GM19328 (cell line): Measurements from ENCODE around the gene RPS6KA5.
"Not testable (repeated sequence)": the region's sequence is repeated elsewhere in the genome, so short reads cannot be mapped to it uniquely, and the experiment has no call there.

Experiments used
- ATAC-seq: cut with Tn5 transposase; IDR thresholded peaks from one replicate; pipeline ENCODE4 v1.9.1; 2021; ENCODE audit warnings: mild to moderate bottlenecking, moderate library complexity; ENCODE audit not compliant: unreplicated experiment

RPS6KA5 gene

DNA sequence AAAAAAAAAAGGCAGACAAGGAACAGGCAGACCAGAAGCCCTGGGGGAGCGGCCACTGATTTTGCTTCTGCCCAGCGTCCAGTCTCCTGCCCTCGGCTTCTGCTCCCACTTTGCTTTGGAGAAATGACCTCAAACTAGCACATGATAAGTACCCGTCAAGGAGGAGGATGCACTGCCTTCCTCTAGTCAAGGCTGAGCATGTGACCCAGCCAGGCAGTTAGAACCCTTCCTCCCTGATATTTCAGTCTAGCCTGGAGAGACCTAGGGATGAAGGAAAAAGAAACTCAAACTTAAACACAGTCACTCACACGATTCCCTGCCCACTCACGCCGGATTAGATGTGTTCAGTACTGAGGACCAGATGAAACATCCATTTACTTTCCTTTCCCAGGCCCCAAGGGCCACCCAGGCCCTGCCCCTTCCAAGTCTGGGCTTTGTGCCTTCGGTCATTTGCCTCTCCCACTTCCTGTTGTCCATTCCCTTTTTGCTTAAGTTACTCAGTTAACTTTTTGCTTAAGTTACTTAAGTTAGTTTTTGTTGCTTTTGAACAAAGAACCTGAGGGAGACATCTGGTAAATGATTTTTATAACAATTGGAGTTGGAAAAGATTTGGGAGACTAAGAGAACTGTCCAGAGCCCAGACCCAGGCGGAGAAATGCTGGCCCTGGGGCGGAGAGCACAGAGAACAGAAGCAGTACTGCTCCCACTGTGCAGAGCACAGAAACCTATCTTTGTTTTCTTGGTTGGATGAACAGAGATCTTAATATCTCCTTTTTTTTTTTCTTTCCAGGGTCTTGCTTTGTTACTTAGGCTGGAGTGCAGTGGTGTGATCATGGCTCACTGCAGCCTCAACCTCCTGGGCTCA lies 221.2 kb downstream of the RPS6KA5 start:
- no peak for ATAC-seq

DNA sequence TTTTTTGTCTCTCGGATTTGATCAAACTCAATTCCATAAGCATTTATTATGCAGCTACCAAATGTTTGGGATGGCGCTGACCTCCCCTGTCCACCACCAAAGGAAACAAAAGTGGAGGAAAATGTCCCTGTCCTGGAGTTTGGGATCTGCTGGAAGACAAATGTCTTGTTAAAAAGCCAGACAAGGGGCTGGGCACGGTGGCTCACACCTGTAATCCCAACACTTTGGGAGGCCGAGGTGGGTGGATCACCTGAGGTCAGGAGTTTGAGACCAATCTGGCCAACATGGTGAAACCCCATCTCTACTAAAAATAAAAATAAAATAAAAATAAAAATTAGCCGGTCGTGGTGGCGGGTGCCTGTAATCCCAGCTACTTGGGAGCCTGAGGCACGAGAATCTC lies 221.9 kb downstream of the RPS6KA5 start:
- not testable (repeated sequence) for ATAC-seq

GRCh38 chr14:90837355-90837754 lies 223.1 kb downstream of the RPS6KA5 start:
- no peak for ATAC-seq

- no peak for ATAC-seq
These were observed 223.8 kb downstream of the RPS6KA5 start for GRCh38 chr14:90836692-90837063.

GRCh38 chr14:90831821-90832220 lies 228.6 kb downstream of the RPS6KA5 start:
- no peak for ATAC-seq

- no peak for ATAC-seq
These were observed 229.3 kb downstream of the RPS6KA5 start for GRCh38 chr14:90830931-90831701.

DNA sequence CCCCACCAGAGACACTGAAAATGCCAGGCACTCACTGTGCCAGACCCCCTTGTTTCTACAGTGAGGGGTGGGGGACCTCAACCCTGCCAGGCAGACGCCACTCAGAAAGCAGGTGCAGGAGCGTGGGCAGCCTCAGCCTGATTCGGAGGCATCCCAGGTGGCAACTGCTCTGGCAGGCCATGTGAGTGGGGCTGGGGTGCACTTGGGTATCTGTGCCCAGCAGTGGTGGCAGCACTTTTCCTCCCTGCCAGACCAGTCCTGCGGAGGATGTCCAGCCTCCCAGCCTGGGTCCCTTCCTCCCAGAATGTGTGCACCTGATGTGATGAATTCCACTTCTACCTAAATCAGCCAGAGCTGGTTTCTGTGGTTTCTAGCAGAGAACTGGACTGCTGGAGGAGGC lies 230.8 kb downstream of the RPS6KA5 start:
- no peak for ATAC-seq

GRCh38 chr14:90828642-90829487 lies 231.6 kb downstream of the RPS6KA5 start:
- ATAC-seq, result peak; percentile 22

DNA sequence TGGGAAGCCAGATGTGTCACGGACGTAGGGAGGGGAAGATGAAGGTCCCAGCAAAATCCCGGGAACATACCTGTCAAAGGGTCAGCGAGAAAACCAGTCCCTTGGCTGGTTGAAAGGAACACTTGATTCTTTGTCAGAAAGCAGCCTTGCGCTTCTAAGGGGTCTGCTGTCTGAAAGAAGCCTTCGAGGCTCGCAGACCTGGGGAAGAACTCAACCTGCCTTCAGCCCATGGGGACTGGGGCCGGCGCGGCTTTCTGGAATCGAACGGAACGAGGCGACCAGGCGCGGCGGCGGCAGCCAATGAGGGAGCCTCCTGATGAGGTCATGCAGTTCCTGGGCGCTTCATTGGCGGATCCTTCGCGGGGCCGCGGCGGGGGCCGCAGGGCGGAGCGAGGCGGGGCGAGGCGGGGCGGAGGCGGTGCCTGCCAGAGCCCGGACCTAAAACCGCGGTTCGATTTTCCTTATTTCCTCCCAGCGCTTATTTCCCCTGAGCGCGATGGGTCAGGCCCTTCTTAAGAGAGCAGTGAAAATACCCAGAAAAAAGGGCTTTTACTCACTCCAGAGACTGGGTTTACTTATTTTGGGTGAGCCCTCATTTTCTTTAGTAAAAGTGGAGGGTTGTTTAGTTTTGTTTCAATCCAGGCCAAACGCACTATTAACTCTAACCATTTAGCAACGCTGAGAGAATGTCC lies 232.4 kb downstream of the RPS6KA5 start:
- peak; percentile 93 for ATAC-seq

DNA sequence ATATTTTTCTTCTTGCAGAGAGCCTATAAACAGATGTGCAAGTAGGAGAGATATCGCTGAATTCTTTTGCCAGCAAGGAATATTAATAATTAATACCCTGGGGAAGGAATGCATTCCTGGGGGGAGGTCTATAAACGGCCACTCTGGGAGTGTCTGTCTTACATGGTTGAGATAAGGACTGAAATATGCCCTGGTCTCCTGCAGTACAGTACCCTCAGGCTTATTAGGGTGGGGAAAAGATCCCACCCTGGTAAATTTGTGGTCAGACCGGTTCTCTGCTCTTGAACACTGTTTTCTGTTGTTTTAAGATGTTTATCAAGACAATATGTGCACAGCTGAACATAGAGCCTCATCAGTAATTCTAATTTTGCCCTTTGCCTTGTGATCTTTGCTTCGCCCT lies 236.9 kb downstream of the RPS6KA5 start:
- ATAC-seq, result not testable (repeated sequence)

DNA sequence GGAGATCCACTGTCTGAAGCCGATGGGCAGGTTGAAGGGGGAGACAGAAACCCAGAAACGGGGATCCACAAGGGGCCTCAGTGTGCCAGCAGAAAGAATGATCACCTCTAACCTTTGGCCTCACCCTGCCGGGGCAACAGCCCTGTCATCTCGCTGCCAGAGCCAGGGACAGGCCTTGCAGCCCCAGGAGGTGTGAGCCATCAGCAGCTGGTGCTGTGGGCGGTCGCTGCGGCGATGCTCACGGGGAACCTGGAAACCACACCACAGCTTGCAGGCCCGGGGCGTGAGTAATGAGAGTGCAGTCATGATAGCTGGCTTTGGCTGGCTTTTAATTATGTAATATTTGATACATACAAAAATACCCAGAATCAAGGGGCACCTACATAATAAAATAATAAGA lies 239.5 kb downstream of the RPS6KA5 start:
- peak; percentile 63 for ATAC-seq

DNA sequence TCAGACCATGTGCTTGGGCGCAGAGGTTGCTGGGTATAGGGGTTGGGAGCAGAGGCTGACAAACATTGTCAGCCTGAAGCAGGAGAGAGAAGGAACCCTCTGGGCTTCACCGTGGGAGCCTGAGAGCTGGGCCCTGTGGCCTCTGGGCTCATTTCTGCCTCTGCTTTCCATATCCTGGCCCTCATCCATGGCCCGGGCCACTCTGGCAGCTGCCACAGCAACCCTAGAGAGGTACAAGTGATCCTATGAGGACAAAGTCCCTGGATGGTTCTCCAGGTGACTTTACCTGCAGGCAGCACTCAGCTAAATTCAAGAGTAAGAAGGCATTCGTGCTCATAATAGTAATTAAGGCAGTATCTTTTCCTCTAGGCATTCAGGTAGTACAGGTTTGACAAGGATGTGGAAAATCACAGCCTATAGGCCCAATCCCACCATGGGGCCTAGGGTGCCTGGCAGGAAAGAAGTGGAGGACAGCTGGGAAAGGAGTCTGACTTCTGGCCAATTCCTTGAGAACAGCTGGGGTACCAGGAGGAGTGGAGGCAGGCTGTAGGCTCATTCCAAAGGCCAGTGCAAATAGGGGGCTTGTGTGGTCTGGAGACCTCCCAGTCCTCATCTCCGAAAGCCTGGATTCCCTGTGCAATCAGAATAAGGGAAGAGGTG lies 240.6 kb downstream of the RPS6KA5 start:
- no peak for ATAC-seq

DNA sequence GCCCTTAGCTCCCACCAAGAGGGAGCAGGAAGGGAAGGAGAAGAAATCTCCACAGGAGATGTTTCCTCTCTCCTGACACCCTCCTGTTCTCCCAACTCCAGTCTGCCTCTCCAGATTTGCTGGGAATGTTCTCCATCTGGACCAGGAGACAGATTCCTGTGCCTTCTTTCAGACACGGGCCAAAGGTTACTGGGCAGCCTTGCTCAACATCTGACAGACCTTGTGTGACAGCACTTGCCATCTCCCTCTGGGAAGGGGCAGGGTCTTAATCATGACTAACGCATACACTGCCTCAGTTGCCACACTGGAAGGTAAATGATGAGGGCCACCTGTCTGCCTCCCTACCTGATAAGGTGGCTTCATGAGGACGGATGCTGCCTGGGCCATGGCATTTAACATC lies 241.7 kb downstream of the RPS6KA5 start:
- ATAC-seq, result no peak

DNA sequence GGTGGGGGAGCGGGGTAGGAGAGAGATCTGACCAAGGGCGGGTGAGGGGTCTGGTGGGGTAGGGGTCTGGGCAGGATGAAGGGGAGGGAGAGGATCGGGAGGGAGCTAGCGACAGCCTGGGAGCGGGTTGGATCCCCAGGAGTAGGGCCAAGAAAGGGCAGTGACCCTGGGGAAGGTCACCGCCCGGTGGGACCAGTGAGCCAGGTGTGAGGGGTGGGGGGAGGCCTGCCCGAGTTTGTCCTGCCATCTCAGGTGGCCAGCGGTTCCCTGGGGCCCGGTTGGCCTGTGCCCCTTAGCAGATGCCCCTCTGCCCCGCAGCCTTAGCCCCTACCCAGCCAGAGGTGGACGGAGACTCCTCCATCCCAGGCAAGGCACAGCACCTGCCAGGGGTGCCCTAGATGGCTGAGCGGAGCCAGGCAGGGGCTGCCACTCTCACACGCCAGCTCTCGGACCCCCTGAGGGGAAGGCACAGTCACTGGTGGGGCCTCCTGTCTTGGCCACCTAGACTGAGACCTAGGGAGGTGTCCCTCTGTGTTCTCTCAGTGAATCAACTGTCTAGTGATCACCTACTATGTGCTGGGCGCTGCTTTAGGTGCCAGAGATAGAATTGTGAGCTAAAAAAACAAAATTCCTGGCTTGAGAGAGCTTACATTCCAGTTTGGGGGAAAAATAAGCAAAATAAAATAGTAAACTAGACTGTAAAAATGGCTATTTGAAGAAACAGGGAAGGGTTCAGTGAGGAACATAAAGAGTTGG lies 243.6 kb downstream of the RPS6KA5 start:
- no peak for ATAC-seq

DNA sequence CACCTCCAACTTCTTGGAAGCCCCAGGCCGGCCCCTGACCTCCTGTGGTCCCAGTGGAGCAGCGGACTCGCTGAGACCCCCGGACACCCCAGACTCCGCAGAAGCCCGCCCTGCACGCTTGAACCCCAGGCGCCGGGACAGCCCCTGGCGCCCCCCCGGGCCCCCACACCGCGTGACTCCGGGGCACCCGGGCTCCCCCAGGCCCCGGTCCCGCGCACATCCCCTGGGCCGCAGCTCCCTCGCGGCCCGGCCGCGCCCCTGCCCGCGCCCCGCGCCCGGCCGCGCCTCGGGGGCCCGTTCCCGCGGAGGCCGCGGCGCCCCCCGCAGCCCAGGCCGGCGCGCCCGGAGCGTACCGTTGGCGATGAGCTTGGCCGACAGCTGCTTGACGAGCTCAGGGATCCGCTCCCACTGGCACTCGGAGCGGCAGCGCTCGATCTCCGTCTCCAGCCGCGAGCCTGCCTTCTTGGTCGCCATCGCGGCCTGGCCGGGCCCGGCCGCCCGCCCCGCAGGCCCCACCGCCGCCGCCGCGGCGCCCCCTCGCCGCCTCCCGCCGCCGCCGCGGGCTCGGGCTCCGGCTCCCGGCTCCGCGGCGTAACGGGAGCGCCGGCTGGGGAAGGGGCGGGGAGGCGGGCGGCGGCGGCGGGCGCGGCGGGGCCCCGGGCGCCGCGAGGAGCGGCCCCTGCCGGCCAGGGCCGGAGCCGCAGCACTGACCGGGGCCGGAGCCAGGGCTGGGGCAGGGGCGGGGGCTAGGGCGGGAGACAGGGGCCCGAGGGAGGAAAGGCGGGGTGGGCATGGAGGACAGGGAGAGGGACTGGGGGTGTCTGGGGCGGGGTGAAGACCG lies 244.4 kb downstream of the RPS6KA5 start, which contains the start of gene TTC7B:
TSS of gene TTC7B (minus strand) at position 609 of the 841 bp plus-strand sequence. CDS start at position 474, 135 bp downstream.
- ATAC-seq, result peak; percentile 58

- ATAC-seq, result no peak
These were observed 244.9 kb downstream of the RPS6KA5 start for GRCh38 chr14:90815572-90815821.

- ATAC-seq, result no peak
These were observed 245.5 kb downstream of the RPS6KA5 start for GRCh38 chr14:90814806-90815571.

DNA sequence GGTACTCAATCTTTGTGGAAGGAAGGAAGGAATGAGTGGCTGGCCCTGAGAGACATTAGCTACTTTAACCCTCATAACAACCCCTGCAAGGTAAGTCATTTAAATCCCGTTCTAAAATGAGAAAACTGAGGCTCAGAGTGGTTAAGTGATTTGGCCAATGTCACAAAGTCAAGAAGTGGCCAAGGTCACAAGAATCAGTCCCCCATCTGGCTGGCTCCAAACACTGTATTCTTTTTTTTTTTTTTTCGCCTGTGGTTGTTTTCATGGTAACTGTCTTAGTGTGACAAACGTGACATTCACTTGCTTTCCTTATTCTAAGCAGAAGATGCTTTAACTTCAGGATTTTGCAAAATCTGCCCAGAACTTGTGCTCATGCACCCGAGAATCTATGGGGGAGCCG lies 247.0 kb downstream of the RPS6KA5 start:
- ATAC-seq, result no peak
